B cell (primary cell): ENCODE measurements around the gene SLC37A4.

Source experiments
- CTCF ChIP-seq: fragments of 200-600 bp; IDR thresholded peaks from one replicate; pipeline ENCODE4 v1.8.0; 2022; ENCODE audit warnings: antibody characterized with exemption, mild to moderate bottlenecking
- EZH2 ChIP-seq: IDR thresholded peaks from 2 replicates; pipeline ENCODE4 v1.6.1; 2012; ENCODE audit warnings: borderline replicate concordance, low read depth, mild to moderate bottlenecking, moderate library complexity, low read length; ENCODE audit not compliant: insufficient read depth, poor library complexity, severe bottlenecking

GRCh38 chr11:119019996-119020395 lies 10.7 kb downstream of the SLC37A4 start:
- no peak for TF ChIP-seq EZH2
- no peak for TF ChIP-seq CTCF
